GM19372 (cell line): ENCODE measurements around the gene ASPSCR1.

Experiments
- ATAC-seq: cut with Tn5 transposase; IDR thresholded peaks from one replicate; pipeline ENCODE4 v1.9.1; 2021; ENCODE audit warnings: mild to moderate bottlenecking, low read depth, moderate library complexity; ENCODE audit not compliant: unreplicated experiment

The ASPSCR1 gene

DNA sequence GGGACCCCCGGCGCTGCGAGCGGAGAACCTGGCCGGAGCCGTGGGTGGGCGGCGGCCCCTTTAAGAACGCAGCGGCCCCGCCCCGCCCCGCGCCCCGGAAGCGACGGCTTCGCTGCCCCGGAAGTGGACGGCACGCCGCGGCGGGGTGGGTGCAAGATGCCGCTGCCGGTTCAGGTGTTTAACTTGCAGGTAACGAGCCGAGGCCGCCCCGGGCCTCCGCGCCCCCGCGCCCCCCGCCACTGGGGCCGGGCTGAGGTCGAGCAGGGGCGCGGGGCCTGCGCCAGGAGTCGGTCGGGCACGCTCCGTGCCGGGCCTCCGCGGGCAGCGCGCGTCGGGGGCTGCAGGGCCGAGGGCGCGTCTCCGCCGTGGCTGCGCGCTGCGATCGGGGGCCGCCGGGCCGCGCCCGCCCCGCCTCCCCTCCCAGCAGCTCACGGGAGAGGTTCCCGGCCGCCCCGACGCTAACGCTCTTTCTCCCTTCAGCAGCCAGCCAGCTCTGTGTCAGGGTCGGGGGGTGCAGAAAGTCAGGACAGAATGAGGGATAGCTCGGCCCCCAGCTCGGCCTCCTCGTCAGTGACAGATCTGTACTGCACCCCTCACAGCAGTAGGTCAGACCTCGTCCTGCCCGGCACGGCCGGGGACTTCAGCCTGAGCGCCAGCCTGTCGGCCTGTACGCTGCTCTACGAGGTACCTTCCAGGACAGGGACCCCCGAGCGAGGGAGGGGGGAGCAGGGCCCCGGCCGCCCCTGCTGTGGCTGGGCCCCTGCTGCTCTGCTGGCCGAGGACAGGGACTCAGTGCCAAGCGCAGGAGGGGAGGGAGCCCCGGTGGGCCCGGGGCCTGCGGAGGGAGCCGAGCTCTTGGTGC is 74.6 kb downstream of the ASPSCR1 start, which contains the start of the genes GPS1 and RFNG:
Gene GPS1 (plus strand): TSS at position 123 of the 862 bp plus-strand sequence. CDS start 34 bp downstream, at position 157.
Gene RFNG (minus strand): TSS at position 36 of the 862 bp plus-strand sequence. CDS start 45 bp downstream, outside the sequence.
- ATAC-seq, result peak; percentile 63

DNA sequence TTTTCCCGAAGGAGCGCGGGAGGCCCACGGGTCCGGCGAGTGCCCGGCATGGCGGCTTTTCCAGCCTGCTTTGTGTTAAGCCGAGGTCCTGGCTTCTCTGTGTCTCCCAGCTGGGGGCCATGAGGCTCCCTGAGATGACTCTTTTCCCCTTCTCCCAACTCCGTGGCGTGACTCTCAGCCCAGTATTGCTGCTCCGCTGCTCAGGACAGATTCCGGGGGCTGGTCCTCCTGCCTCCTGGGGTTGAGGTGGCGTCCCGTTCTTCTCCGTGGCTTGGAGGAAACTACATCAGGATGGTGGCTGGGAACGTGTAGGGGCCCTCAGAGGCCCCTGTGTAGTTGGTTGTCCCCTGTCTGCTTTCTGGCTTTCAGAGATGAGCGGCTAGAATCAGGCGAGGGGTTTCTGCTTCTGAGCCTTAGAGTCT is 75.2 kb downstream of the ASPSCR1 start:
- no peak for ATAC-seq

DNA sequence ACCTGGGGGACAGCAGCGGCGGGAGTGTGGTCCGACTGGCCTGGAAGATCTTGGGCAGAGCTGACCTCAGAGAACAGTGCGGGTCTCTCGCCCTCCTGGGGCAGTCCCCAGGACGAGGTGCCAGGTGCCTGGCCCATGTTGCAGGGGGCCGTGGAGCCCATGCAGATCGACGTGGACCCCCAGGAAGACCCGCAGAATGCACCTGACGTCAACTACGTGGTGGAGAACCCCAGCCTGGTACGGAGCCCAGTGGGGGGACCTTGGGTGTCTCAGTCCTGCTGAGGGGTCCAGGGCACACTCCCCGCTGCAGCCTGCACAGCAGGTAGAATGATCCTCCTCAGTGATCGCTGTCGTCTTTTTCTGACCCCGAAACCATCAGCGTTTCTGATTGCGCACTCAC is 75.7 kb downstream of the ASPSCR1 start:
- no peak for ATAC-seq

GRCh38 chr17:82053556-82054263 is 76.3 kb downstream of the ASPSCR1 start:
- ATAC-seq, result no peak

DNA sequence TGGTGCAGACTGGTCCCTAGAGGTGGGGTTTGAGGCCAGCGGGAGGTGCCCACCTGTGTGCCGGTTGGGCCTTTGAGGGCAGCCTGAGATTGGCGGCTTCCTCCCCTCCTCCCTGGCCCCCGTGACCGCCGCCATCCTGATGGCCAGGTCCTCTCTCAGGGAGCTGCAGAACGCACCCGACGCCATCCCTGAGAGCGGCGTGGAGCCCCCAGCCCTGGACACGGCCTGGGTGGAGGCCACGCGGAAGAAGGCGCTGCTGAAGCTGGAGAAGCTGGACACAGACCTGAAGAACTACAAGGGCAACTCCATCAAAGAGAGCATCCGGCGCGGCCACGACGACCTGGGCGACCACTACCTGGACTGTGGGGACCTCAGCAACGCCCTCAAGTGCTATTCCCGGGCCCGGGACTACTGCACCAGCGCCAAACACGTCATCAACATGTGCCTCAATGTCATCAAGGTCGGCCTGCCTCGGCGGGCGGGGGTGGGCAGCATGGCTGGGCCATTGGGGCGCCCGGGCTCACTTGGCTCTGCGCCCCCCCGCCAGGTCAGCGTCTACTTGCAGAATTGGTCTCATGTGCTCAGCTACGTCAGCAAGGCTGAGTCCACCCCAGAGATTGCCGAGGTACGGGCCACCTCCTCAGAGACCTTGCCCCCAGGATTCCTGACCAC is 77.1 kb downstream of the ASPSCR1 start:
- no peak for ATAC-seq

- no peak for ATAC-seq
These were observed 77.9 kb downstream of the ASPSCR1 start for GRCh38 chr17:82055023-82055964.

- ATAC-seq, result no peak
These were observed 78.7 kb downstream of the ASPSCR1 start for GRCh38 chr17:82055965-82056728.

DNA sequence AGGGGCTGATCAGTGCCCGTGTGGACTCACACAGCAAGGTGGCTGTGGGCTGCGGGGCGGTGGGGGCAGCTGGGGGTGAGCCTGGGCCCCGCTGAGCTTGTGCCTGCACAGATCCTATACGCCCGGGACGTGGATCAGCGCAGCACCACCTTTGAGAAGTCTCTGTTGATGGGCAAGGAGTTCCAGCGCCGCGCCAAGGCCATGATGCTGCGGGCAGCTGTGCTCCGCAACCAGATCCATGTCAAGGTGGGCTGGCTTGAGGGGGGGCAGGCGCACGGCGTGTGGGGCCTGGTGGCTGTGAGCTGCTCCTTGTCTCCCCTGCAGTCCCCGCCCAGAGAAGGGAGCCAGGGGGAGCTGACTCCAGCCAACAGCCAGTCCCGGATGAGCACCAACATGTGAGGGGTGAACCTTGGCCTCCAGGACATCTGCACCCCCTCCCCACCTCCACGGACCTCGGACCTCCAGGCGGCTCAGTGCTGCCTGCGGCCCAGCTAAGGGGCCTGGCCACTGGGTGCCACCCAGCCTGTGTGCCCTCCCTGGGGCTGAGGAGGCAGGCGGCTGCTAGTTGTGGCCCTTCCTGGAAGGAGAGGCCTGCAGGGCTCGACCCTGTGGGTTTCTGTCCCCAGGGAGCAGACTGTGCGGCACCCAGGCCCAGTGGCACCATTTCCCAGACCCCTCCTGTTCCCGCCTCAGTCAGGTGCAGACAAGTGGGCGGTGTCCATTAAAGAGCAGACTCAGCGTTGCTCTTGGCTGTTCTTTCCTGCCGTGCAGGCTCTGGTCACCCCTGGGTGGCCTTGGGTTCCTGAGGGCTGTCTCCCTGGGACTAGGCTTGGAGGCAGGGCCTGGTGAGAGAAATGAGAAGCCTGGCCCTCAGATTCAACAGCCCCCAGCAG is 79.5 kb downstream of the ASPSCR1 start:
- no peak for ATAC-seq

DNA sequence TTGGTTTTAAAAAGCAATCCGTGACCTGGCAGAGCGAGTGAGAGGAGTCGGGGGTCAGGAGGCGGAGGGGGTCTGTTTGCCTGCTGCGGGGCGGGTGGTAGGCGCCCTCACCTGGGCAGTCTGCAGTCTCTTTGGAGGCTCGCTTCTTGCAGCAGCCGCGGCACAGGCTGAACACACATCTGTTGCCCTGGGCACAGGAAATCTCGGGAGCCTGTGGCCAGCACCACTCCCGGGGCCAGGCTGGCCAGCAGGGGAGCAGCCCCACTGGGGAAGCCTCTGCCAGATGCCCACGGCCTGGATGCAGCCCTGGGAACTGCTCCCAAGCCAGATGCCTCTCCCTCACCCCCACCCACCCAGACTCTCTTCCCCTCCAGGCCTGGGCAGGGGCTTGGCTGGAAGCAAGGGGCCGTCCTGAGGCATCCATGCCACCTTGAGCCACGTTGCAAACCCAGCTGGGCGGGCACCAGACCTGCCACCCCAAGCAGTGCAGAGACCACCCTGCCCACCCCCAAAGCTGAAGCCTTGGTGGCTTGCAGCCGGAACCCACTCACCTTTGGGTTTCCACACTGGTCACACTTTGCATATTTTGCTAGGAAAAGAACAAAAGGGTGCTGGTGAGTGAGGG is 80.9 kb downstream of the ASPSCR1 start:
- no peak for ATAC-seq

DNA sequence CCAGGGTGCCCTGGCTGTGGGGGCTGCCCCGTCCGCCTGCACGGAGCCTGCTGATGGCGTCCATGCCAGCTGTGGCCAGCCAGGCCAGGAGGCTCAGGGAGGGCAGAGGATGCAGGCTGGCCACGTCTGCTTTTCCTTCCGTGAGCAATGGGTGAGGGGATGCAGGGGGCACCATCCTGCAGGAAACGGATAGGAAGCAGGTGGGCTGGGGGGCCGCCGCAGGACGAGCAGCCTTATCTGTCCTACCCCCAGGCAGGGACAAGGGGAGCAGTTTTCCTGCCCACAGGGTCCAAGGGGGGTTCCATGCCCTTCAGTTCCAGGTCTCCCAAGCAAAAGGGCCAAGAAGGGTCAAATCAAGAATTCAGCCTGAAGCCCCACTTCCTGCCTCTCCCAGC is 81.4 kb downstream of the ASPSCR1 start:
- no peak for ATAC-seq

- no peak for ATAC-seq
These were observed 82.0 kb downstream of the ASPSCR1 start for GRCh38 chr17:82059272-82060000.

DNA sequence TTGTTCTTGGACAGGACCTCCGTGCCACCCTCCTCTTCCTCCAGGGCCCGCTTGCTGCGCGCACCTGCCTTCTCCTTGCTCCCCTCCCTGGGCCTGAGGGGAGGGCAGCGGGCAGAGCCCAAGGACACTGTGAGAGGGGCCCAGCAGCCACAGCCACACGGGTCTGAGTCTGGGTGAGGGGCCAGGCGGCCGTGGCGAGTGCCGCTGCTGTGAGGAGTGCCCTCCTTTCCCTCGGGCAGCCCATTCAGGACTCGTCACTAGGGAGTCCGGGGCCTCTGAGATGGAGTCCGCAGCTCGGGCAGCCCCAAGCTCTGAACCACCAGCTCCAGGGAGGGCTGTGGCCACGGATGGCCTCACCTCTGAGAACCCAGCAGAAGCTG is 82.6 kb downstream of the ASPSCR1 start:
- no peak for ATAC-seq

- no peak for ATAC-seq
These were observed 83.2 kb downstream of the ASPSCR1 start for GRCh38 chr17:82060614-82061013.

- ATAC-seq, result no peak
These were observed 83.9 kb downstream of the ASPSCR1 start for GRCh38 chr17:82061047-82061925.

- no peak for ATAC-seq
These were observed 84.9 kb downstream of the ASPSCR1 start for GRCh38 chr17:82062076-82062983.
